ENCODE results near the gene MKNK2.
"Not testable (repeated sequence)": the region's sequence is repeated elsewhere in the genome, so short reads cannot be mapped to it uniquely, and the experiment has no call there.

The MKNK2 gene

DNA sequence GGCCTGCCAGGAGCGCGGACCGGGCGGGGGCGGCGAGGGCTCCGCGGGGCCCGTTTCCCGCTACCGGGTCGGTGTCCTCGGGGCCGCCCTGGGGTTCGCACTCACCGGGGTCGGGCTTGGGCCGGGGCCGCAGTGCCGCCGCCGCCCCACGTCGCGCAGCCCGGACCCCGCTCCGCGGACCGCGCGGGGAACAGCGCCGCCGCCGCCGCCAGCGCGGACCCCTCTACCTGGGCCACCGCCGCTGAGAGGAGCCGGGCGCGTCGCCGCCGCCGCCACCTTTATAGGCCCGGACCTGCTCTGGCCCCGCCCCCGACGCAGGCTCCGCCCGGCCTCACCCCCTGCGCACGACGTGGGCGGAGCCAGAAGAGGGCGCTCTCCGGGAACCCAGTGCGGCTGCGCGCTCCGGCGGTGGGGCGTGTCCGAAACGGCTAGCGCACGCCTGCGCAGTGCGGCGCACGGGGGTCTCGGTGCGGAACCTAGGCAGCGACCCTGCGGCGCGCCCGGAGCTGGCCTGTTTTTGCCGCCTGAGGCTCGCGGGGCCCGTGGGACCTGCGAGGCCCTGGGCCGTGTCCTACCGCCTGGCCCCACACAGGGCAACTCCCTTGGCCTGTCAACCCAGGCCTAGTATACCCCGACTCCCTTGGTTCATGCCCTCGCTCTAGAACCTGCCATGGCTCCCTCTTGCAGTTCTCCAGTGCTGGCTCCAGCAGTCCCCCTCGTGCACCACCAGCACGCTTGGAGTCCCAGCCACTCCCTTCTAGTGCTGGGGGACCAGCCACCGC, at the start of gene MKNK2:
Gene MKNK2 (minus strand): TSS at position 254 of the 782 bp plus-strand sequence. CDS start 393 bp downstream, outside the sequence.
- DNase-seq: peak; percentile 91

DNA sequence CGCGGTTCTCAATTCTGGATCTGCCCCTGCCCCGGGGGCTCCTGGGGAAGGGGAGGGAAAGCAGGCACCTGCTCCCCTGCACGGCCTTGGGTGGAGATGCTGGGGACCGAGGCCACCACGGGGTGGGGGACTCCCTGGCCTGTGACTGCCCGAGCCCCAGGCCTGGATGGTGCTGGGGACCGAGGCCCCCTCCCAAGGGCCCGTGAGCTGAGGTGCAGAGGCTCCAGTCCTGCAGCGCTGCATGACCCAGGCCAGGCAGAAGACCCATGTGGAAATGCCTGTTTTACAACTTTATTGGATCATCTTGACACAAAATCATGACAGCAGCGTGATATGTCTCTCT, 49.6 kb upstream of the MKNK2 start:
- no peak for DNase-seq

GRCh38 chr19:2099937-2100718, 49.1 kb upstream of the MKNK2 start:
- DNase-seq: no peak

- DNase-seq: no peak
Observed at GRCh38 chr19:2099054-2099501, 48.0 kb upstream of the MKNK2 start.

- no peak for DNase-seq
Observed at GRCh38 chr19:2097886-2098327, 46.9 kb upstream of the MKNK2 start.

DNA sequence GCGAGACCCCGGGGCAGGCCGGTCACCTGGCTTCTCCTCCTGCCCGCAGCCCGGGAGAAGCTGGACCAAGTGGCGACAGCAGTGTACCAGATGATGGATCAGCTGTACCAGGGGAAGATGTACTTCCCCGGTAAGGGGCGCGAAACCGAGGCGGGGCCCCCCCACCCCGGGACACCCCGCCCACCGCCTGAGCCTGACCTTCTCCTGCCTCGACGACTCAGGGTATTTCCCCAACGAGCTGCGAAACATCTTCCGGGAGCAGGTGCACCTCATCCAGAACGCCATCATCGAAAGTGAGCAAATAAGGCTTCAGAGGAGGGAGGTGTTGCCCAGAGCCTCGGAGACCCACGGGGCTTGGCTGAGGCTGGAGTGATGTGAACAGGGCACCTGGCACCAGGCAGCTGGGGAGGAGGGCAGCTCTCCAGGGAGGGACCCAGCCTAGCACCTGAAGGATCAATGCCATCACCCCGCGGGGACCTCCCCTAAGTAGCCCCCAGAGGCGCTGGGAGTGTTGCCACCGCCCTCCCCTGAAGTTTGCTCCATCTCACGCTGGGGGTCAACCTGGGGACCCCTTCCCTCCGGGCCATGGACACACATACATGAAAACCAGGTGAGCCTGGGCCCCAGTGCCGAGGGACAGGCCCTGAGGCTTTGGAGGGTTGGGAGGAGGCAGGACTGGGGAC, 46.3 kb upstream of the MKNK2 start:
- peak; percentile 79 for DNase-seq

DNA sequence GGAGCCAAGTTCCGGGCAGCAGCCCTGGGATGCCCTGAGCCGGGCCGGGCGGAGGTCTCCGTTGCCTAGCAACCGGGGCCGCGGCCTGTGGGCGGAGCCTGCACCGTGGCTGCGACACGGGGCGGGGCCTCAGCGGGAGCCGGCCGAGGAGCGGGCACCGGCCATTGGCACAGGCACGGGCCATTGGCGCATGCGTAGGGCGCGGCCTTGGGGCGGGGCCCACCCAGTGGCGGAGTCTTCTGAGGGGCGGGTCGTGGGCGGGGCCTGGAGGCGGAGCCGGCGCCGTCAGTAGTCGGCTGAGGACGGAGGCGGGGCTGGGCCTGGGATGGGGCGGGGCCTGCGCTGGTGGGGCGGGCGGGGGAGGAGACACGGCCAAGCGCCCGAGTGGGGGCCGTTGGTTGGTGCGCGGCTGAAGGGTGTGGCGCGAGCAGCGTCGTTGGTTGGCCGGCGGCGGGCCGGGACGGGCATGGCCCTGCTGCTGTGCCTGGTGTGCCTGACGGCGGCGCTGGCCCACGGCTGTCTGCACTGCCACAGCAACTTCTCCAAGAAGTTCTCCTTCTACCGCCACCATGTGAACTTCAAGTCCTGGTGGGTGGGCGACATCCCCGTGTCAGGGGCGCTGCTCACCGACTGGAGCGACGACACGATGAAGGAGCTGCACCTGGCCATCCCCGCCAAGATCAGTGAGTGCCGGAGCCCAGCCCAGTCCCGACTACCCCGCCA, 45.6 kb upstream of the MKNK2 start, which contains the start of gene IZUMO4:
Gene IZUMO4 (plus strand): TSS at position 436 of the 723 bp plus-strand sequence. CDS start 31 bp downstream, at position 467.
- DNase-seq: peak; percentile 99

- peak; percentile 90 for DNase-seq
Observed at GRCh38 chr19:2096034-2096479, 45.0 kb upstream of the MKNK2 start, which contains the start of gene MOB3A. MOB3A (minus strand) TSS chr19:2096326; CDS start chr19:2078560, 17,766 bp downstream.

GRCh38 chr19:2091926-2092525, 41.0 kb upstream of the MKNK2 start:
- not testable (repeated sequence) for DNase-seq

- no peak for DNase-seq
Observed at GRCh38 chr19:2089727-2090053, 38.6 kb upstream of the MKNK2 start.

DNA sequence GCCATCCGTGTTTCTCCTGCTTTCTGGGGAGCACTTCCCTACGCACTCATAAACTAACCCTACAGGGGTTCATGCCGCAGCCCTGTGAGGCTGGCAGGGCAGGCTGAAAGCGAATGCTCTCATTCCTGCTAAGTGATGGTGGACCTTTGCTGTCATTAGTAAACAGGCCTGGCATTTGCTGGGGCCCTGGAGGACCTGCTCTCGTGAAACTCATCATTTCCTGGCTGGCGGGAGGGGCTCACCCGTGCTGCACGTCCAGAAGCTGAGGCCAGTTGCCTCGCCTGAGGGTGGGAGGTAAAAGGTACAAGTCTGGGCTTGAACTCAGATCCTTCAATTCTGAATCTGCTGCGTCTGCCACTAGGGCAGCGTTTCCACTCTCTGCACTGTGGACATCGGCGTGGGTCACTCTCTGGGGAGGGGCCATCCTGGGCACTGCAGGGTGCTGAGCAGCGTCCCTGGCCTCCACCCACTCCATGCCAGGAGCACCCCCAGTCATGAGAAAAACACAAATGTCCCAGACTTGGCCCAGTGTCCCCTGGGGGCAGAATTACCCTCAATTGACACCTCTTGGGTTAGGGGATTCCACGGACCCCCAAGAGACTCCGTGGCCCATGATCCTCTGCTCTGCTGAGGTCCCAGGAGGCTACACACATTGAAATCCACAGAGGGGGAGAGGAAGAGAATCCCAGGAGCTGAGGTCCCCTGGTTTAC, 38.1 kb upstream of the MKNK2 start:
- no peak for DNase-seq

DNA sequence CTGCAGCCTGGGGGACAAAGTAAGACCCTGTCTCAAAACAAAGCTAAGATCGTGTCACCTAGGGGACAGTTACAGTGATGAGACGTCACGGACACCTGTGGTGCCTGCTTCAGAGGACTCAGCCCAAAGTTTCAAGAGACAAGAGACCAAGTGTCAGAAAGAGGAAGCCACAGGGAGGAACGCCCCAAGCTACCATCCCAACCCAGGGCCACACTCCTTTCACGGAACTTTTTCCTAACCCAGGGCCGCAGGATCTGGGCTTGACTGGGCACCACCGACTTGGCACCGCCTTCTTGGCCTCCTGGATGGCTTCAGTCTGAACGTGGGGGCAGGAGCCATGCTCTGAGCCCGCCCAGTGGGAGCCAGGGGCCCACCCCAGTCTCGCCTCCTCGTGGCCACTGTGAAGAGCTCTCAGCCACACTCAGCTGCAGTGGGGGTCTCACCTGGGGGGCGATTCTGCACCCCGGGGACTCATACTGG, 36.6 kb upstream of the MKNK2 start:
- peak; percentile 64 for DNase-seq

GRCh38 chr19:2086695-2087620, 35.9 kb upstream of the MKNK2 start:
- not testable (repeated sequence) for DNase-seq

GRCh38 chr19:2084993-2085720, 34.1 kb upstream of the MKNK2 start:
- peak; percentile 97 for DNase-seq

- peak; percentile 82 for DNase-seq
Observed at GRCh38 chr19:2083174-2083854, 32.3 kb upstream of the MKNK2 start.

GRCh38 chr19:2081873-2082810, 31.1 kb upstream of the MKNK2 start:
- DNase-seq: peak; percentile 79

DNA sequence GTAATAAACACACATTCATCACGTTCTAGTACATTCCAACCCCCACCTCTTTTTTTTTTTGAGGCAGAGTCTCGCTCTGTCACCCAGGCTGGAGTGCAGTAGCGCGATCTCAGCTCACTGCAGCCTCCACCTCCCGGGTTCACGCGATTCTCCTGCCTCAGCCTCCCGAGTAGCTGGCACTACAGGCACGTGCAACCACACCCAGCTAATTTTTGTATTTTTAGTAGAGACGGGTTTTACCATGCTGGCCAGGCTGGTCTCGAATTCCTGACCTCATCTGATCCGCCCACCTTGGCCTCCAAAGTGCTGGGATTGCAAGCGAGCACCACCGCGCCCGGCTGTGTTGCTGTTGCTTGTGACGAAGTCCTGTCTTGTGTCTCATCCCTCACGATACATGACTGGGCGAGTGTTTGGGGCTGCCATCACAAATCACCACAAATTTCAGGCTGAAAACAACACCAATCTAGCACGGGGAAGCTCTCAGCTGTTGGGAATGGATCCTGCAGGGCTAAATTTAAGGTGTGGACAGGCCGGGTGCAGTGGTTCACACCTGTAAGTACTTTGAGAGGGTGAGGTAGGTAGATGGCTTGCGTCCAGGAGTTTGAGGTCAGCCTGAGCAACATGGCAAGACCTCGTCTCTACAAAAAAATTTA, 29.4 kb upstream of the MKNK2 start:
- no peak for DNase-seq

Measured in CD4-positive, alpha-beta T cell treated with Interleukin-17A for 1 hour (primary cell).